ENCODE results near the gene ACVR2A.

ACVR2A gene

DNA sequence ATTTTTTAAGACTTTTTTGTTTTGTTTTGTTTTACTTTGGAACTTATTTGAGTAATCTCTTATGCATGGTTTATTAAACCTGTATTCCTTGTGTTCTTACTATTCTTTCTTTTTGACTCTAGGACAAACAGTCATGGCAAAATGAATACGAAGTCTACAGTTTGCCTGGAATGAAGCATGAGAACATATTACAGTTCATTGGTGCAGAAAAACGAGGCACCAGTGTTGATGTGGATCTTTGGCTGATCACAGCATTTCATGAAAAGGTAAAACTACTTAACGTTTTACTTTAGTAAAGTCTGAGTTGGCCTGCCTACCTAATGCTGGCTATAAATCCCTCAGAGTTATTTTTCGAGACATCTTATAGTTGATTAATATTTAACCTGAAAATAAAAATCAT, 72.3 kb downstream of the ACVR2A start:
- no peak for DNase-seq

DNA sequence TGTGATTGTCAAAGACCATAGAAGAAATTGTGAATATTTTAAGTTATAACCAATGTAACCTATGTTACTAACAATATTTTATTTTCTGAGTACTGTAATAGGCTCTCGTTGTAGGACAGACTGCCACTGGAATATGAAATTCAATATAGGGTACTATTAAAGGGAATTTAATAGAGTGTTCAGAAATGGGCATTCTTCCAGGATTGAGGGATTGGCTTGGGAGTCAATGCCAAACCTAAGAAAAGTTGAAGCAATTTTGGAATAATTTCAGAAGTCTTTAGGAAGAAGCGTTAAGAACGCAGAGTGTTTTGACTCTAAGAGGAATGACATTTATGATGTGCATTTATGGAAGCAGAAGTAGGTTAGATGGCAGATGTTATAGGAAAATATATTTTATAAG, 79.0 kb downstream of the ACVR2A start:
- DNase-seq: no peak

DNA sequence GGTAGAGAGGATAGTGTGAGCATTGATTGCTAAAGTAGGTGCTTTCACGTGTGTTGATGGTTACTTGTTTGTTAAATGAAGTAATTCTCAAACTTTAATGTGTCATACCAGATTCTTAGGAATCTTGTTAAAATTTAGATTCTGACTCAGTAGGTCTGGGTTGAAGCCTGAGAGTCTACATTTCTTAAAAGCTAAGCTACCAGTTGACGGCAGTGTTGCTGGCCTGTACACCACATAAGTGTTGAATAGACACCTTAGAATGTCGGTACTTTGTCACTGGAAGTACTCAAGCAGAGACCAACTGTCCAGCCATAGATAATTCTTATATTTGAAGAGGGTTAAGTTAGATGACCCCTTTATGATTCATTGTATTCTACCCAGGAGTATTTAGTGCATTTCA, 79.8 kb downstream of the ACVR2A start:
- no peak for DNase-seq

DNA sequence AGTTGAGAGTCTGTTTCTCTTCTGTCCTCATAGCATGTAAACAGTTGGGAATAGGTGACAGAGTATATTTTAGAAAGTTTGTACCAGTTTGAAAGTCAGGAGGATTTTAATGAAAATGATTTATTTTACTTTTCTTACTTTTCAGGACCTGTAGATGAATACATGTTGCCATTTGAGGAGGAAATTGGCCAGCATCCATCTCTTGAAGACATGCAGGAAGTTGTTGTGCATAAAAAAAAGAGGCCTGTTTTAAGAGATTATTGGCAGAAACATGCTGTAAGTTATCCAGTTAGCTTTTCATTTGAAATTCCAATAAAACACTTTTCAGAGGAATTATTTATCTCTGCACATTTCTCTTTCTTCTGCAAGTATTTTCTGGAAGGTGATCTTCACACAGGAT, 81.1 kb downstream of the ACVR2A start:
- DNase-seq: no peak

- no peak for DNase-seq
These were observed 82.3 kb downstream of the ACVR2A start for GRCh38 chr2:147927053-147927588.

- no peak for DNase-seq
These were observed 89.1 kb downstream of the ACVR2A start for GRCh38 chr2:147933931-147934330.

DNA sequence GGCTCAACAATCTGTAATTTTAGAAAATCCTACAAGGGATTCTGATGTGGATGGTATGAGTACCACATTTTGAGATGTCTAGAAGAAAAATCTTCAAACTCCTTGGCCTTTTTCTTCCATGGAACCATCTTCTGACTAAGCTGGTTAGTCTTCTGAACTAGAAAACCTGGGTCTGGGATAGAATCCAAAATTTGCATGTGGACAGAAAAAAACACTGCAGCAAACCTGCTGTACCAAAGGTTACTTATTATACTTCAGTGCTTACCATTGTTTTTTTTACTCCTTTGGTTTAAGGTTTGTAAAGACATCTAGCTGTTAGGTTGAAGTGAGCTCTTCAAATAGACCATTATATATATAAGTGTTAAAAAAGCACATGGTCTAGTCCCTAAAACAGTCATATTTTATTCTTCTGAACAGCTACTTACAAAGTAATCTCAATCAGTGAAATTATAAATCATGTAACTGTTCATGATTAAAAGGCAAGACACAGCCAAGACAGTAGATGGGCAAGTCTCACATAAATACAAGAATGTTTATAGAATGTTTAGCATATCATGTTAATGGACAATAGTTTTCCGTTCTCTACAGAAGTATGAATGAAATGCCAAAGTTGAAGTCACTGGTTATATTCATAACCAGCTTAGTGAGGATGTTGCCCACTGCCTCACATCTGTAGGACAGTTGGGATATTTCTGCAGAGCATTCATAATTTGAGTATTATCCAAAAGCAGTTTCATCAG, 90.2 kb downstream of the ACVR2A start:
- no peak for DNase-seq

- DNase-seq: no peak
These were observed 93.0 kb downstream of the ACVR2A start for GRCh38 chr2:147937744-147938349.

- no peak for DNase-seq
These were observed 94.5 kb downstream of the ACVR2A start for GRCh38 chr2:147939313-147939712.

DNA sequence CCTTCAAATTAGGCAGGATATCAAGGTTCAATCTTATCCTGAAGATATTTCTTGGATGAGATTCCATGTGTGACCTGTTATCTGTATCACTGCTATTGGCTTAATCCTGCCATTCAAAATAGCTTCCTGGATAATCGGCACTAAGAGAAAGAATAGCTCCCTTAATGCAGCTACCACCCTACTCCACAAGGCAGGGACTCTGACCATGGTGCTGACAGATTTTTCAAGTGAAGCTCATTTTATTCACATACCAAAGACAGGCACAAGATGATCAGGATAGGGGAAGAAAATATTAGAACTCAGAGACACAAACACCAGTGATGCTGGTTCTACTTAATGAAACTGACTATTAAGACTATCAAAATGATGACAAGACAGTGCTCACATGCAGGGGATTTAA, 100.8 kb downstream of the ACVR2A start:
- no peak for DNase-seq

- no peak for DNase-seq
These were observed 107.3 kb downstream of the ACVR2A start for GRCh38 chr2:147952118-147952517.

- no peak for DNase-seq
These were observed 123.7 kb downstream of the ACVR2A start for GRCh38 chr2:147968571-147968970.

GRCh38 chr2:147976102-147976501, 131.3 kb downstream of the ACVR2A start:
- DNase-seq: no peak

DNA sequence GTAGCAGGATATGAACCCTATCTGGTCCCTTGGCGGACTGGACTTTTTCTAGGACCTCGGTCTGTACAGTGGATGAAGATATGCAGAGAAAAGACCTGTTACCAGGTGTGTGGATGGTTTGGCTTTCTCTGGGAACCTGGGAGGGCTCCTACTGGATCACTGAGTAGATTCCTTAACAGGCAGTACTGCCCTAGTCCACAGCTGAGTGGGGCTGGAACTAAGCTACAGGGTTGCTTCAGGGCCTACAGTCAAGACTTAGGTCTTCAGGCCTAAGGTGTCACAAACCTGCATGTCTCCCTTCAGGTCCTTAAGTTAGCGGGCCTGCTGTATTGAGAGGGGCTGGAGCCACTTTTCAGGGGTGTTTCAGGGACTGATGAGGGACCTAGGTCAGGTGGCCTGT, 132.8 kb downstream of the ACVR2A start:
- no peak for DNase-seq

Data from nucleus accumbens (tissue), 56 donors.